GM19239 (cell line): ENCODE results near the gene ABHD12B.

Experiments
- DNase-seq: peaks from one replicate; pipeline ENCODE4 v3.0.0; 2011; ENCODE audit warnings: low spot score; ENCODE audit not compliant: insufficient read length
- FAIRE-seq: peaks from 2 replicates; lab custom pipeline; 2011; peaks lifted over from hg19 to GRCh38; lab: Jason Lieb, UNC

ABHD12B gene

DNA sequence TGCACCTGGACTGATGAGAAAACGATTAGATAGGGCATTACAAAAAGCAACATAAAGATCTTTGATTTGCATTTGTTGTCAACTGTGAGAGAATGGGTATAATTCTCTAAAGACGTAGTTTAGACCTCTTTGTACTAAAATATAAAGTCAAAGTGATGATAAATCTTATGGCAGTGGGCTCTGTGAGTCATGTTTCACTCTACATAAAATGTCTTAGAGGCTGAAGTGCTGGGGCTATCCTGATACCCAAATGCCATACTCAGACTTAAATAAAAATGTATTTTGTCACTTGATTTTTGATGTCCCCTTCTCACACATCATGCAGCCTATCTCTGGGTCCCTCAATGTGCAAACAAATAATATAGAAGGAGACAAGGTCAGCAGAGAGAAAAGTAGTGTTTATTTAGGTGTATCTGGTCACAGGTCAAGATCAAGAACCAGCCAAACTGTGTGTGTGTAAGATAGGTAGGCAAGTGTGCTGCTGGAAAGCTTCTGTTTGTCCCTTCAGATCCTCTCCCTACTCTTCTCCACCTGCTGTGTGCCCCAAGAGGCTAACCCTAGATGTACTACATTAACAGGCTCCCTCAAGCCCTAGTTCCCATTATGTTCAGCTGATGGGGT is 33.9 kb upstream of the ABHD12B start:
- peak; percentile 4 for FAIRE-seq
- DNase-seq, result no peak

DNA sequence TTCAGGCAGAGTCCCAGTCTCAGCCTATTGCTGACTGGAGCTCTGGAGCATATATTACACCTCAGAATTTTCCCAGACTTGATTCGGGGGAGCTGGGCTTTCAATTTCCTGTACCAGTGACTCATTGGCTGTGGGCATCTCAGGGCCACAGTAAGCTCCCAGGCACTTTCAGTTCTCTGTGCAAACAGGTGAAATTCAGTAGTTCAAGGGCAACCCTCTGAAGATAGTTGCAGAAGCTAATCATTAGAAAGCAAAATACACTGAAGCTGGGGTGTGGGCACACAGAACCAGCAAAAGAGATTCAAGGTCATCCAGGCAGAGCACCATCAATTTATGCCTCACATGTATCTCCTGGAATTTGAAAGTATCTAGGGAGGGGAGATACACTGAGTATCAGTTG is 32.8 kb upstream of the ABHD12B start:
- FAIRE-seq, result no peak
- no peak for DNase-seq

DNA sequence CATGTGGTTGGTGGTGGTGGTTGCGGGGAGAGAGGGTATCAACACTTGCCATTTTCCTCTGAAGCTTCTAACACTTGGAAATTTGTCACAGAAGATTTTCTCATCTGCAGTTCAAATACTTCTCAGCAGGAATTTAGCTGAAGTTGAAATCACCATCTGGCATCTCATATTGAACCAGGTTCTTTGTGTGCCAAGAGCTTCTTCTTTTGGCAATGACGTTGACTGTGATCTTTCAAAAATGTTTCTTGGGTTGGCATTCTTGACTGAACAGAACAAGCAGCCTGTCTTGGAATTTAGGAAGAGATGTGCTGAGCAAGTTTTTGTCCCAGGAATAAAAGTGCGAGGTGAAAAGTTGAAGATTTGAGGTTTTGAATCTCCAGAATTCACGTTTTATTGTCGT is 32.2 kb upstream of the ABHD12B start:
- DNase-seq (no peak), FAIRE-seq (no peak)

DNA sequence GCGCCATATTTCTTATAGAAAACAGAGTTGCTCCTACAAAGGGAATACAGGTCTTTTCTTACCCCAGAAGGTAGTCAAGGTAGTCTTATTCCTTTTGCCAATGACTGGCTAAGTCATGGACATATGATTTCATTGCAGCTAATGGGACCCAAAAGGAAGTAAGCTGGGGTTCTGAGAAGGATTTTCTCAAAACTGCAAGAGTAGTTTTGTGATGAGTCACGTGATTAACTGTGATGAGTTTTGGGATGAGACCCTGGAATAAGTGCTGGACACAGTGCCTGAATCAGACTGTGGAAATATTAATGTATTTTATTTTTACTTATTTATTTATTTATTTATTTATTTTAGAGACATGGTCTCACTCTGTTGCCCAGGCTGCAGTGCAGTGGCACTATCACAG is 27.5 kb upstream of the ABHD12B start:
- FAIRE-seq, result no peak

DNA sequence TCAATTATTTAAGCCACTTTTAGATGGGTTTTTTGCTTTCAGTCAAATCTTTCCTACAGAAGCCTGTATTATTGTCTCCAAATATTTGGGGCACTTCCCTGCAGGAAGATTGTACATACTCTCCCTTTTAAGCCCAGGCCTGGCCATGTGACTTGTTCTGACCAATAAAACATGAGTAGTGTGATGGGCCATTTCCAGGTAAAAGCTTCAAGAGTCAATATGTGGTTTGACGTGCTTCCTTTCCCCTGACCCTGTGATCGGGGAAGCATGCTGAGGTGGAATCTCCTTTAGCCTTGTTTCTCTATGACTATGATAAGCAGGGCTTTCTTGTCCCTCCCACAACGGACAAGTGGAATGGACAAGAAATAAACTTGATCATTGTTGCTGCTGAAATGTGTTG is 26.7 kb upstream of the ABHD12B start:
- FAIRE-seq (no peak), DNase-seq (no peak)

More for the DNA sequence above, 27.5 kb upstream of the ABHD12B start:
- DNase-seq, result no peak

DNA sequence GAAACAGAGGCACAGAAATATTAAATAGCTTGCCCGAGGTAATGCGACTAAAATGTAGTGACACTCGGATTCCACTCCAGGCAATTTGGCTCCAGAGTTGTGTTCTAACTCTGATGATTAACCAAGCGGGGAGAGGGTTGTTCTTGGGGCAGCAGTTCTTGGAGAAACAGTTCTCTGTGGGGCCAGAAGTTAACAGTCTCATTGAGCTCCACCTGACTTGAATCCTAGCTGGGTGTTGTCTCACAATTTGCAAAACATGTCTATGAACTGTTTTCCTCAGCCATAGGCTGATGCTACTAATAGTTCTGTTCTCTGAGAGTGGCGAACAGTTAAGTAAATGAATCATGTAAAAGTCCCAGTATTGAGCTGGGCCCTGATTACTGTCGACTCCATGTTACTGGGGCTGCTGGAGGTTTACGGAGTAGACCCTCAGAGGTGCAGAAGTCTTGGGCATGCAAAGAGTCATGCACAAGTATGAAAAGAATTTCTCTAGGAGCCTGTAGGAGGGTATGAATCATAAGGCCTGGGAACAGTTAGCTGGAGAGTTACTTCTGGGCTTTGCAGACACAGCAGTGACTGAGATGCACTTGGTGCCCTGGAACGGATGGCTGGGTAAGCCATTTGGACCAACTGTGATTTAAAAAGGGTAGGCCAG is 25.5 kb upstream of the ABHD12B start:
- FAIRE-seq (no peak), DNase-seq (no peak)

DNA sequence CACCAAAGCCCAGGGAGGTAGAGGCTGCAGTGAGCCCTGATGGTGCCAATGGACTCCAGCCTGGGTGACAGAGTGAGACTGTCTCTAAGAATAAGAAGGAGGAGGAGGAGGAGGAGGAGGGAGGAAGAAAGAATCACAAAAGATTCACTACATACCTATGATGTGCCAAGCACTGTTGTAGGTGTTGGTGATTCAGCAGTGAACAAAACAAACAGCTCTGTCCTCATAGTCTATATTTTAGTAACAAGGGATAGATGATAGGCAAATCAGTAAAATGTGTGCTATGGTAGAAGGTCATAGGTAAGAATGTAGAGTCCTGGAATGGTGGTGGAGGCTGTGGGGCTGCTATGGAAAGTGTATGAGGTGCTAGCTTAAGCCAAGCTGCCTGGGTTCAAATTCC is 18.0 kb upstream of the ABHD12B start:
- DNase-seq, result no peak
- no peak for FAIRE-seq

DNA sequence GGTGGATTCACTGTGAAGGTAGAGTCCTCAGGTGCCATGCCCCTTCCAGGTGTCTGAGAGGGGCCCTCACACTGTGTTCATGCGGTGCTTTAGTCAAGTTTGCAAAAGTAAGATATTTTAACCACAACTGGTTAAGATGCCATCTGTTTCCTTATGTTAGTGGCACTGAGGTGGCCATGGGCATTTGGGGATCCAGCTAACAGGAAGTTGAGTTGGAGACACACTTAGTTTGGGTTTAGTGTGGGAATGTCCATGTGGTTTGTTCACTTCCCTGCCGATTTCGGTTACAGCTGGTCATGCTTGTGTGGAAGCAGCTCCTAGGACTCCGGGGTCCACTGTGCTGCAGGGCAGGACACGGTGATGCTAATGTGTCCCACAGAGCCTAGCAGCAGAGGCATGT is 17.3 kb upstream of the ABHD12B start:
- no peak for DNase-seq
- no peak for FAIRE-seq

DNA sequence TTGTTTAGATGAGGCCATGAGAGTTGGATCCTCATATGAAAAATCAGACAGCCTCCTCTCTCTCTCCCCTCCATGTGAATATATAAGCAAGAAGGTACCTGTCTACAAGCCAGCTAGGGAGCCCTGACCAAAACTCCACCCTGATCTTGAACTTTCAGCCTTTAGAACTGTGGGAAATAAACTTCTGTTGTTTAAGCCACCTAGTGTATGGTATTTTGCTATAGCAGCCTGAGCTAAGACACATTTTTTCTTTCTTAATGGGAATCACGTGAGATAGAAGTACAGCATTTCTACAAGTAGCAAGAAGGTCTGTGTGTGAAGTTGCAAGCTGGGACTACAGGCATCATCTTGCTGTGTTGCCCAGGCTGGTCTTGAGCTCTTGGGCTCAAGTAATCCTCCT is 16.3 kb upstream of the ABHD12B start:
- FAIRE-seq, result no peak
- no peak for DNase-seq

DNA sequence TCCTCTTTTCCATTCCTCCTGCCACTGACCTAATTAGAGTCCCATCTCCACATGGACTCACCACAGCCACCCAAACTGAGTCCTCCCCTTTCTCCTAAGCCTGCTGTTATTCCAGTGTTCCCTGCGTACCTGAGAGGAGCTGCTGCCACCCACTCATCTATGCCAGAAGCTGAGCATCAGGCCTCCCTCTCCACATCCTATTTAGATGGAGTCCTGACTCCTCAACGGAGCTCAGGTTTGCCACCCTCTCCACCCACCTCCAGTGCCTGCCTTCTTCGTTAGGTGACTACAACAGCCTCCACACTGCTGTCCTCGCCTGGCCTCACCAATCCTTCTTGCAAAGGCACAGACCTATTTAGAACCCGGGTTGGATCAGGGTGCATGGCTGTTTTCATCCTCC is 15.2 kb upstream of the ABHD12B start:
- FAIRE-seq (no peak), DNase-seq (no peak)

DNA sequence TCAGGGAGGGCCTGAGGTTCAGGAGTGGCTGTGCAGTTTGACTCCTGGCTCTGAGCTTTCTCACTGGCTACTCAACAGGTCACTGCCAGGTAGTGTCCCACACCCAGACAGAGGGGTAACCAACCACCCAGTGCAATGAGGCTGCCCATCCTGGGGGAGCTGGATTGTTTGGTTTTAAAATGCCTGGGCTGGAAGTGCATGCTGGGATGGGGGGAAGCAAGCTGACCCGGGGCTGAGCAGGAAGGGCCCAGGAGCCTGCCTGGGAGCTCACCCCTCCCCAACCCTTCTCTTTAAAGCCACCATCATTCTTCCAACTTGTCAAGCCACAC is 12.6 kb upstream of the ABHD12B start:
- no peak for DNase-seq
- FAIRE-seq, result no peak

DNA sequence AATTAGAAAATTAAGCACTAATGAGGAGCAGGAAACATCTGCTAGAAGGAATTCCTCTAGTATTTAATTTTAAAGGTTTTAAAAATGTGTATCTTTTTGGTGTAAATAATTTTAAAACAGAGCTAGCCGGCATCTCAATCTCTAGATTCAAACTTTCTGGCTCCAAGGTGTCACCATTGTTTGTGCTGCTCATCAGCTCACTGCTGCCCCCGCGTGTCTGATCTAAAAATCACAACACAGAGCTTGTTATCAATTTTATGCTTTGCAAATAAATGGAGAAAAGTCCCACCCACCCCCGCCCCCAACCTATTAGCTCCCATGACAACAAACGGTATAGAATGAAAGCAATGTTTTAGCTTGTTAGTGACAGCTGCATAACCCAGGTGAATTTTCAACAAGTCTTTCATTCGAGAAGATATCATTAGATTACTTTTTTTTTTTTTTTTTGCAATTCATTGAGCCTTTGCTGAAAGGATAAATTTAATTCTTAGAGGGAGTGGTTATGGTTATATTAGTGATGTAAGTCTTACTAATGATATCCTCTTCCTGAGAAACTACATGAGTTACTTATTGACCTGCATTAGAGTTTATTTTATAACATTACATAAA is 11.3 kb upstream of the ABHD12B start:
- peak; percentile 70 for DNase-seq
- peak; percentile 96 for FAIRE-seq

DNA sequence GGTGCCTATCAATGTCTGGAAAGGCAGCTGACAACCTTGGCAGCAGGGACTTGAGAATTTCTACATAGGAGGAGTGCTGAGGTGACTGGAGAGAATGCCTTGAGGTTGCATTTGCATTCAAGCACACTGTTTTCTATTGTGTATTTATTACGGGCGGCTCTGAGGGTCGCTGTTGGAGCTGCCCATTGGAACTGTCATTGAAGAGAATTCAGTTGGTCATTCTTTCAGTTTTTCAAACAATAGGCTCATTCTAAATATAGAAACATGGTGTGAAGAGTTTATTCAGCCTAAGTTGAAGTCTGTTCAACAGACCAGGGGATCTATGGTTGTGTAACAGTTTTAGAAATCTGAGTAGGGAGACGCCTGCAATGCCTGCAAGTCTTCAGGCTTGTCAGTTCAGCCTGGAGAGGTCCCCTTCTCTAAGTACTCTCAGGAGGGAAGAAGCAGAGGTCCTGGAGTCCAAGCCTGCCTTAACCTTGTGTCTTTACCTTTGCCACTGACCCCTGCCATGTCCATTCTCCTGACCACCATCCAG is 9.8 kb upstream of the ABHD12B start:
- FAIRE-seq, result no peak

DNA sequence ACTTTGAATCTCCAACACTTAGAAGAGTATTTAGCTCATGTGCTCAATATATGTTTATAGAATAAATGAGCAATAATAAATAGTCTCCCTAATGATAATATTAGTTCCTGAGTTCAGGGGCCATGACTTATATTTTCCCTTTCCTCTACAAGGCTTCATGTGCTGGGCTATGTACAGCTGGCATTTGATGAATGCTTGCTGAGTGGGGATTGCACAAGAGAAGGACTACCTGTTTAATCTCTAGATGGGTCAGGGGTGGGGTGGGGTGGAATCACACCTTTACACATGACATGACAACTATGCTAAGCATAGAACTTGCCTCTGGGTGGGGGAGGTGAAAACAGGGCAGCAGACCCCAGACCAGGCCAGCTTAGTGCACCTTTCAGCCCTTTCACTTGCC is 7.6 kb upstream of the ABHD12B start:
- no peak for DNase-seq
- FAIRE-seq, result no peak

More for the DNA sequence above, 9.8 kb upstream of the ABHD12B start:
- no peak for DNase-seq

DNA sequence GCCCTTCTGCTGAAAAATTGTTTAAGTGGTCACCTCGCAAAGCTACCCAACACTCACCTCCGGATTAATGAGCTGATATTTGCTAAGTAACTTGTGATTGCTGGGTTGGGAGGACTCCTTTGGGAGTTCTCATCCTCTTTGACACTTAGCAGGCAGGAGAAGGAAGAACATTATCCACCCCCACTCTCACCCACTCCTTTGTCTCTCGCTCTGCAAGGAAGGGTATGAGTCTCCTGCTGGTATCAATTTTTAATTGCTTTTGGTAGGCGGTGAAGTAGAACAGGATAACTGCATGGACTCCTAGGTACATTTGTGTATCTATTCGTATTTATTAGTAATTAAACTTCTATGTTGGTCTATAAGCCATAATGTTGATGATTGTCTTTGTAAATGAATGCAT is 6.9 kb upstream of the ABHD12B start:
- DNase-seq, result no peak
- no peak for FAIRE-seq

DNA sequence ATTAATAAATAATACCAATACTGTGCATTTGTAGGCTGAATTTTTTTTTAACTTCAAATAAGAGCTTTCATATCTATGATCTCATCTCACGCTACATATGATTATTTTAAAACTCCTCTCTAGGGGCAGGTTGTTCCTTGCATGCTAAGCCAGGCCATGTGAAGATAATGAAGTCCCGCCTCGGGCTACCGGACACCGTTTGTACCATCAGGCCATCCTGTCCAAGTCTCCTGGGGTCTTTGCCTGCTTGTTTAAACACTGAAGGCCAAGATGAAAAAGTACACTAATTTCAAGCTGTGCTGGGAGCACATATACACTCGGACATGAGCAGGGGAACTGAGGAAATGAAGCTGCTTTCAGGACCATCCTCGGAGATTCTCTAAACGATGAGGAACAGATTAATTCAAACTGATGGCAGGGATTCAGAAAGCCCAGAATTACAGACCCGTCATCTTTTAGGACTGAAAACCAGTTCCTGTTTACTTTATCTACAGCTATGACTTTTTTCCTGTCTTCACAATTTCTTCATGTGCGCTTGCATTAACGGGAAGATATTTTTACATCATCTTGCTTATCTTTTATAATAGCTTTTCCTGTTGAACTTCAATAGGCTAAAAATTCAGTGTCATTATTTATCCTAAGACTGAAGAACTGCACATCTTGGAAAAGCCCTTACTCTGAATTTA is 6.3 kb upstream of the ABHD12B start:
- DNase-seq (no peak), FAIRE-seq (no peak)

DNA sequence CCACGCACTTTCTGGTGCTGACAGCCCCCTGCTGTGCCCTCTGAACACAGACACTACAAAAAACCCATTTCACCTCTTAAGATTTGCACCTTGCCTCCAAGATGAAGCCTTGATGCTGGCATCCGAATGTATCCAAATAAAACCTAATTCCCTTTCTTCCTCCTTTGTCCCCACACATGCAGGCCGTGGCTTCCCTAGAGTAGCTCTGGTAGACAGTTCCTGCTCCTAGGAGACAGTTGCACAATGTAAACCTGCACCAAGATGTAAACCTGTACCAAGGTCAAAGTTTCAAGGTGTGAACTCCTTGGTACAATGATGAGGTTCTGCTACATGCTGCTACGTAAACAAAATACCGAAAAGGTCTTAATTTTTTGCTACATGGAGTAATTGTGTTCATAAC is 625 bp upstream of the ABHD12B start:
- FAIRE-seq (no peak), DNase-seq (no peak)

DNA sequence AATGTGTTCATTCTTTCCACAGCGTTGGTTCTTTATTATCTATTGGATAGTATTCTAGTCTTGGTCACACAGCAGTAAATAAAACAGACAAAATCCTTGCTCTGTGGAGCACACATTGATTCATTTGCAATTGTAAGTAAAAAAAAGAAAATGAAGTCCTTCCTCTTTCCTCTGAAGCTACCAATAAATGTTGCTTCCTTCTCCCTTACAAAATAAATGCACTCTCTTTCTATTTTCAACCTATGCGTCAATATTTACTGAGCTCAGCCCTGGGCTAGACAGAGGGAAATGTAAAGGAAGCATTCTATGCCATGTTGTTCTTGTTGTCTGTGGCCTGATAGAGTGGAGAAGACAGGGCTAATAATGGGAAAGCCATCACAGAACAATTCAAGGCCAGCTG is 2.9 kb downstream of the ABHD12B start:
- no peak for FAIRE-seq
- DNase-seq, result no peak

DNA sequence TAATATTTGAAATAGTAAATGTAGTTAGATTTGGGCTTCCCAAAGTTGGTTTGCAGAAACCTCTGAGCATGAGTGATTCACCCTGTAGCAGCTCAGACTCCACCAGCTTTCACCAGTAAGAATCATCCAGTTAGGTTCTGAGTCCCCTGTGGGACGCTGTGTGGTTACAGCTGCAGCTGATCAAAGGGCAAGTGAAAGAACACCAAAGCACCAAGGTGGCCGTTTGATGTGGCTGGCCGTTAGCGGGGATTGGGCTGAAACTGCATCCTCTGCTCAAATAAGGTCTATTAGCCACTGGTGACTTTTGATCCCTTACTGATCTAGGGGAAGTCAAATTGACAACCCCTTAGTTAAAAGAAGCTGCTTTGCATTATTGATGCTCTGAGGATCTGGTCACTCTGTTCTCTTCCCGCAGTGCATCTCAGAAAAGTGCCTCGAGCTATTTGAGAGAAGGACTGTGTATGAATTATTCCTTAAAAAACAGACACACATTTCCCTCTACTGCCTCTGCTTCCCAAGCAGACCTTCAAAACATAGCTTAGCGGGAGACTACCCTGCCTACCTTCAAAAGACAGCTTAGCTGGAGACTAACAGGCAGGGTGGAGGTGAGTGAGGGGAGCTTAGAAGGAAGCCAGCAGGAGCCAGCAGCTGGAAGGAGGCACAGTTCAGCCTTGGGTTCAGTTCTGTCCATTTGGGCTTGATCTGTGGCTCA is 3.7 kb downstream of the ABHD12B start:
- peak; percentile 61 for DNase-seq
- peak; percentile 70 for FAIRE-seq

DNA sequence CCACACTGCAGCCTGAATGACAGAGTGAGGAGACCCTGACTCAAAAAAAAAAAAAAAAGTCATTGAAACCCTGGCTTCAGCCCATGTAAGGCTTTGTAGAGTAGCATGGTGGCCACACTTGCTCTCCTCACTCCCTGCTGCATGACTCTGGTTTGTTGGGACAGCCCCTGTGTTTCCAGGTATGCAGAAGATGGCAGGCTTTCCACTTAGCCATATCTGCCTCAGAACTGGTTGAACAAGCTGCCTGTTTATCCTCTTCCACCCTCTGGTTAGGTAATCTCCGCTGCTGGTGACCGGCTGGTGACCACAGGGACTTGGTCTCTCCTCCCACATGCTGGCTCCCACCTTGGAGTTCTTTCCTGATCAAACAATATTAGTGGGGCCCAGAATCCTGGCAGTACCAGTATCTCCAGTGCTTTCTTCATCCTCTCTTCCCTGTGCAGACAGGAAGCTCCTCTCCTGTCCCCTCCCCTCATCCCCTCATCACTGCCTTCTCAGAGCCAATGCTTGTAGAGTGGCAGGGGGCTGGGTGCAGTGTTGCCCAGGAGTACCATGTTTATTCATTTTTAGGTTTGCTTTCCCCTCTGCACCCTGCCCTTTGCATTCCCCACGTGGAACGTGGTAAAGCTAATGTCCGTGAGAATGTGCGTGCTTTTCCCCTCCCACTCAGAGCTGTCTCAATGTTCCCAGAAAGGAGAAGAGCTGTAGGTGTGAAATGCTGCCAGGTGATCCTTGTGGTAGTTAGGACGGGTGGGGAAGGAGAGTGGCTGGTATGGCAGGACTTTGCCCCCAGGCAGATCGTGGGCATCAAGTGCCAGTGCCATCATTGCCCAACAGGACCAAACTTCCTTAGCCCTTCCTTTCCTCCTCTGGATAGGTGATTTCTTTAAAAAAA is 11.3 kb downstream of the ABHD12B start:
- DNase-seq (no peak), FAIRE-seq (no peak)
